OCI-LY1 (cell line): ENCODE measurements around the gene AVPI1.

Experiments used
- EZH2 ChIP-seq: fragments of 200-600 bp; sonication (generic), shearing (Covaris generic); IDR thresholded peaks from 2 replicates; pipeline ENCODE4 v1.8.0; 2017; ENCODE audit warnings: borderline replicate concordance, mixed run types, mild to moderate bottlenecking, antibody characterized with exemption, low read length, moderate library complexity, mixed read lengths
- TF ChIP-seq, protein P1 (sequence below): fragments of 200-600 bp; sonication (generic), shearing (Covaris generic); IDR thresholded peaks from 2 replicates; pipeline ENCODE4 v1.5.1; 2017; ENCODE audit warnings: mild to moderate bottlenecking, antibody characterized with exemption, low read length, moderate library complexity, mixed read lengths

DNA sequence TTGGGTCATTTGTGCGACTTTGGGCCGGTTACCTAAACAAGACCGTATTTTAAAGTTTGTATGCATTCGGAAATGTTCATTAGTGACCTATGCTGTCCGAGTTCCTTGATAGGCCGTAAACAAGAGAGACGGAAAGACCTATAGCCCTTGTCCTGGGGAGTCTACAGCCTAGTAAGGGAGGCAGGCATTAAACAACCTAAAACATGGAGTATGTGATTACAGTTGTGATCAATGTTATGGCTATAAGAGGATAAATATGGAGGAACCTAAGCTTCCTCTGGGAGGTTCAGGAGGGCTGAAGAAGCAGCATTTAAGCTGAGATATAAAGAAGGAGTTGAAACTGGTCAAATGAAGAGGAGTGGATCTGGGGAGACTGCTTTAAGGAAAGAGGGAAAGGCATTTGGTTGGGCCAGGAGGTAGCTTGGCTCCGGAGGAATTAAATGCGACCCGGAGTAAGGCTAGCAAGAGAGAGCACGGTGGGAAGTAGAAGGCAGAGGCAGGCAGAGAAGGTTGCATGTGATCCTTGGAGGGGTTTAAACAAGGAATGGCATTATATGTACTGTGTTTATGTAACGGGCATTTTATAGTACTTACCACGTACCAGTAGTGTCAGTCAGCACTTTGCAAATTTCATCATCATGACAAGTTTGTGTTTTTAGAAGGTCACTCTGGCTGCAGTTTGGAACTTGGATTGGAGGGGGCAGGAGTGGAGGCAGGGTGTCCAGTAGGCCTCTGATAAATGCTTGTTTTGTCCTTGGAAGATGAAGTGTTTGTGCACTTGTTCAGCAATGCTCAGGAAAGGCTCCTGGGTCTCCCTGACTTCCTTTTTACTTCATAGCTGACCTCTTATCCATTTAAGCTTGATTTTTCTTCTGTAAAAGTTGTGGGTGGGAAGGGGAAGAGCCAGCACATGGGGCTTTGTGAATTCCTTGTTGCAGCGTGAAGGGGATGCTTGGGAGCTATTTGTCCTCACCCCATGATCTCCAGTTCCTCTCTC, 1.0 kb upstream of the AVPI1 start:
- TF ChIP-seq, protein P1, sequence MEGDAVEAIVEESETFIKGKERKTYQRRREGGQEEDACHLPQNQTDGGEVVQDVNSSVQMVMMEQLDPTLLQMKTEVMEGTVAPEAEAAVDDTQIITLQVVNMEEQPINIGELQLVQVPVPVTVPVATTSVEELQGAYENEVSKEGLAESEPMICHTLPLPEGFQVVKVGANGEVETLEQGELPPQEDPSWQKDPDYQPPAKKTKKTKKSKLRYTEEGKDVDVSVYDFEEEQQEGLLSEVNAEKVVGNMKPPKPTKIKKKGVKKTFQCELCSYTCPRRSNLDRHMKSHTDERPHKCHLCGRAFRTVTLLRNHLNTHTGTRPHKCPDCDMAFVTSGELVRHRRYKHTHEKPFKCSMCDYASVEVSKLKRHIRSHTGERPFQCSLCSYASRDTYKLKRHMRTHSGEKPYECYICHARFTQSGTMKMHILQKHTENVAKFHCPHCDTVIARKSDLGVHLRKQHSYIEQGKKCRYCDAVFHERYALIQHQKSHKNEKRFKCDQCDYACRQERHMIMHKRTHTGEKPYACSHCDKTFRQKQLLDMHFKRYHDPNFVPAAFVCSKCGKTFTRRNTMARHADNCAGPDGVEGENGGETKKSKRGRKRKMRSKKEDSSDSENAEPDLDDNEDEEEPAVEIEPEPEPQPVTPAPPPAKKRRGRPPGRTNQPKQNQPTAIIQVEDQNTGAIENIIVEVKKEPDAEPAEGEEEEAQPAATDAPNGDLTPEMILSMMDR = no peak
- no peak for TF ChIP-seq EZH2
